GM21381 (cell line): Measurements from ENCODE around the gene CCDC192.

Experiments
- ATAC-seq: cut with Tn5 transposase; IDR thresholded peaks from one replicate; pipeline ENCODE4 v1.9.1; 2021; ENCODE audit warnings: mild to moderate bottlenecking, moderate library complexity; ENCODE audit not compliant: unreplicated experiment

The CCDC192 gene

GRCh38 chr5:127942246-127943060 is 239.3 kb downstream of the CCDC192 start:
- no peak for ATAC-seq

- peak; percentile 57 for ATAC-seq
Measured at GRCh38 chr5:127943061-127943371, 239.8 kb downstream of the CCDC192 start.

GRCh38 chr5:127944125-127944524 is 240.9 kb downstream of the CCDC192 start:
- no peak for ATAC-seq

- no peak for ATAC-seq
Measured at GRCh38 chr5:127947941-127948340, 244.8 kb downstream of the CCDC192 start.

- no peak for ATAC-seq
Measured at GRCh38 chr5:127950707-127951391, 247.7 kb downstream of the CCDC192 start.

- ATAC-seq, result no peak
Measured at GRCh38 chr5:127951791-127952190, 248.6 kb downstream of the CCDC192 start.

GRCh38 chr5:127957183-127957582 is 254.0 kb downstream of the CCDC192 start:
- no peak for ATAC-seq

GRCh38 chr5:127957701-127958239 is 254.6 kb downstream of the CCDC192 start:
- ATAC-seq, result no peak

- no peak for ATAC-seq
Measured at GRCh38 chr5:127958421-127959011, 255.3 kb downstream of the CCDC192 start.

GRCh38 chr5:127959152-127959764 is 256.1 kb downstream of the CCDC192 start:
- no peak for ATAC-seq

- no peak for ATAC-seq
Measured at GRCh38 chr5:127960270-127960691, 257.1 kb downstream of the CCDC192 start.

- ATAC-seq, result no peak
Measured at GRCh38 chr5:127961006-127961762, 258.0 kb downstream of the CCDC192 start.

- no peak for ATAC-seq
Measured at GRCh38 chr5:127961763-127962145, 258.6 kb downstream of the CCDC192 start.

- no peak for ATAC-seq
Measured at GRCh38 chr5:127962491-127962890, 259.3 kb downstream of the CCDC192 start.

GRCh38 chr5:127963233-127963632 is 260.0 kb downstream of the CCDC192 start:
- ATAC-seq, result no peak

- ATAC-seq, result no peak
Measured at GRCh38 chr5:127963931-127964330, 260.7 kb downstream of the CCDC192 start.

- ATAC-seq, result no peak
Measured at GRCh38 chr5:127967323-127967982, 264.3 kb downstream of the CCDC192 start.

- ATAC-seq, result no peak
Measured at GRCh38 chr5:127967983-127968592, 264.9 kb downstream of the CCDC192 start.

- ATAC-seq, result no peak
Measured at GRCh38 chr5:127969002-127969401, 265.8 kb downstream of the CCDC192 start.

- ATAC-seq, result no peak
Measured at GRCh38 chr5:127969651-127970050, 266.5 kb downstream of the CCDC192 start.
